Activated gamma-delta T cell treated with Interleukin-2 at 50 U/mL for 16 hours (primary cell): ENCODE data around the gene USP25.

Source experiments
- DNase-seq: peaks from one replicate; pipeline ENCODE4 v3.0.0-alpha.2; 2020

USP25 gene

GRCh38 chr21:15820327-15820726, 90.5 kb downstream of the USP25 start:
- DNase-seq: no peak

- no peak for DNase-seq
These were observed 91.1 kb downstream of the USP25 start for GRCh38 chr21:15820852-15821379.

GRCh38 chr21:15823486-15824150, 93.8 kb downstream of the USP25 start:
- peak; percentile 21 for DNase-seq

GRCh38 chr21:15825700-15826099, 95.9 kb downstream of the USP25 start:
- no peak for DNase-seq

GRCh38 chr21:15826147-15826780, 96.5 kb downstream of the USP25 start:
- DNase-seq: peak; percentile 22

- DNase-seq: no peak
These were observed 97.3 kb downstream of the USP25 start for GRCh38 chr21:15826908-15827601.

- no peak for DNase-seq
These were observed 101.7 kb downstream of the USP25 start for GRCh38 chr21:15831497-15831896.

- DNase-seq: no peak
These were observed 107.9 kb downstream of the USP25 start for GRCh38 chr21:15837645-15838044.

GRCh38 chr21:15839026-15839425, 109.2 kb downstream of the USP25 start:
- DNase-seq: no peak

- DNase-seq: no peak
These were observed 109.8 kb downstream of the USP25 start for GRCh38 chr21:15839601-15840000.

- no peak for DNase-seq
These were observed 110.6 kb downstream of the USP25 start for GRCh38 chr21:15840406-15840805.

- no peak for DNase-seq
These were observed 112.2 kb downstream of the USP25 start for GRCh38 chr21:15841856-15842564.

GRCh38 chr21:15842565-15842880, 112.7 kb downstream of the USP25 start:
- DNase-seq: no peak

- DNase-seq: no peak
These were observed 114.0 kb downstream of the USP25 start for GRCh38 chr21:15843766-15844165.

- no peak for DNase-seq
These were observed 119.1 kb downstream of the USP25 start for GRCh38 chr21:15848634-15849560.

- no peak for DNase-seq
These were observed 120.1 kb downstream of the USP25 start for GRCh38 chr21:15849927-15850326.

GRCh38 chr21:15850645-15851044, 120.9 kb downstream of the USP25 start:
- no peak for DNase-seq

- DNase-seq: no peak
These were observed 122.4 kb downstream of the USP25 start for GRCh38 chr21:15852146-15852545.

- DNase-seq: no peak
These were observed 123.3 kb downstream of the USP25 start for GRCh38 chr21:15853126-15853525.

- DNase-seq: no peak
These were observed 127.0 kb downstream of the USP25 start for GRCh38 chr21:15856813-15857212.

GRCh38 chr21:15857740-15858139, 128.0 kb downstream of the USP25 start:
- DNase-seq: no peak

- DNase-seq: no peak
These were observed 130.8 kb downstream of the USP25 start for GRCh38 chr21:15860541-15860940.
